Epithelial cell of proximal tubule (primary cell): ENCODE results near the gene RALGPS1. TPM values are rescaled to one million over a fixed set of nuclear protein-coding genes. Genes with fewer than 3 reads are reported as not detected.

ENCODE experiments used
- DNase-seq: peaks from one replicate; pipeline ENCODE4 v3.0.0-alpha.2; 2011; ENCODE audit warnings: low read depth
- H3K4me3 ChIP-seq: 2 replicates; pipeline ENCODE4 v1.5.1; 2011; ENCODE audit warnings: low read depth, mild to moderate bottlenecking, low read length
- total RNA-seq: library from RNA; depleted of rRNA; stranded (reverse); fragments of >200 nt; gene quantifications from 2 replicates; pipeline ENCODE4 v1.2.3, GENCODE V29; 2015
- TF ChIP-seq, protein P1 (sequence below): conservative IDR thresholded peaks from 2 replicates; pipeline ENCODE4 v1.5.1; 2012; ENCODE audit warnings: low read depth, mild to moderate bottlenecking, low read length

The RALGPS1 gene
- total RNA-seq, 1 donor from 2014 or later: 4.0 TPM

- DNase-seq: no peak
- TF ChIP-seq, protein P1, sequence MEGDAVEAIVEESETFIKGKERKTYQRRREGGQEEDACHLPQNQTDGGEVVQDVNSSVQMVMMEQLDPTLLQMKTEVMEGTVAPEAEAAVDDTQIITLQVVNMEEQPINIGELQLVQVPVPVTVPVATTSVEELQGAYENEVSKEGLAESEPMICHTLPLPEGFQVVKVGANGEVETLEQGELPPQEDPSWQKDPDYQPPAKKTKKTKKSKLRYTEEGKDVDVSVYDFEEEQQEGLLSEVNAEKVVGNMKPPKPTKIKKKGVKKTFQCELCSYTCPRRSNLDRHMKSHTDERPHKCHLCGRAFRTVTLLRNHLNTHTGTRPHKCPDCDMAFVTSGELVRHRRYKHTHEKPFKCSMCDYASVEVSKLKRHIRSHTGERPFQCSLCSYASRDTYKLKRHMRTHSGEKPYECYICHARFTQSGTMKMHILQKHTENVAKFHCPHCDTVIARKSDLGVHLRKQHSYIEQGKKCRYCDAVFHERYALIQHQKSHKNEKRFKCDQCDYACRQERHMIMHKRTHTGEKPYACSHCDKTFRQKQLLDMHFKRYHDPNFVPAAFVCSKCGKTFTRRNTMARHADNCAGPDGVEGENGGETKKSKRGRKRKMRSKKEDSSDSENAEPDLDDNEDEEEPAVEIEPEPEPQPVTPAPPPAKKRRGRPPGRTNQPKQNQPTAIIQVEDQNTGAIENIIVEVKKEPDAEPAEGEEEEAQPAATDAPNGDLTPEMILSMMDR: no peak
- no peak overlapping the region for H3K4me3 ChIP-seq
Observed at GRCh38 chr9:126886034-126886822, 28.4 kb upstream of the RALGPS1 start.

DNA sequence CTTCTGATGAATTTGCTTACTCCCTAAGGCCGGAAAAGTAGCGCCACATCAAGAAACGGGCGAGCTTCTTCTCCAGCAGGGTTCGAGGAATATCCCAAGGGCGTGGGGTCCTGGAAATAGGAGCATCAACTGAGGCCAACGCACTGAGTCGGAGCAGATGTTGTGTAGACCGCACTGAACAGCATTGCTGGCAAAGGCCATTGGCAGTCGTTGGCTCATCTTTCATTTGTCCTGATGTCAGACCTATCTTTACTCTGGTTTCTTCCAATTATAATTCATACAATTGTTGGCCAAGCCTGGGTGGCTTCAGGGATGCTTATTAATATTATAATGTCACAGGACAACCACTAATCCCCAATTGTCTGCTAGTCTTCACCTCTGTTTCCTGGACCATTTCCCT lies 27.7 kb upstream of the RALGPS1 start:
- TF ChIP-seq, protein P1: no peak
- H3K4me3 ChIP-seq: no peak overlapping the region
- DNase-seq: no peak

DNA sequence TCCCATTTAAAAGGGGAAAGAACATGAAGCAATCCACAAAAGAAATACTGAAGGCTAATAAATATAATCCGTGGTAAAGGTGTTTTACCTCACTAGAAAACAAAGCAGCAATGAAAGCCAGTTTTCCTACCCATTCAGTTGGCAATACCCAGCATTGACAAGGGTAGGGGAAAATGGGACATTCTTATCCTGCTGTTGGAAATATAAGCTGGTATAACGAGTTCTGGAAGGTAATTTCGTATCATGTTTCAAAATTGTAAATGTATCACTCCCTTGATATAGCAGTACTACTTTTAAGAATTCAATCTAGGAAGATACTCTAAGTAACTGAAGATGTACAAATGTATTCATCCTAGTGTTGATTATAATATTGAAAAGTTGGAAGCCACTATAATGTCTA lies 22.9 kb upstream of the RALGPS1 start:
- TF ChIP-seq, protein P1: no peak
- no peak overlapping the region for H3K4me3 ChIP-seq
- no peak for DNase-seq

DNA sequence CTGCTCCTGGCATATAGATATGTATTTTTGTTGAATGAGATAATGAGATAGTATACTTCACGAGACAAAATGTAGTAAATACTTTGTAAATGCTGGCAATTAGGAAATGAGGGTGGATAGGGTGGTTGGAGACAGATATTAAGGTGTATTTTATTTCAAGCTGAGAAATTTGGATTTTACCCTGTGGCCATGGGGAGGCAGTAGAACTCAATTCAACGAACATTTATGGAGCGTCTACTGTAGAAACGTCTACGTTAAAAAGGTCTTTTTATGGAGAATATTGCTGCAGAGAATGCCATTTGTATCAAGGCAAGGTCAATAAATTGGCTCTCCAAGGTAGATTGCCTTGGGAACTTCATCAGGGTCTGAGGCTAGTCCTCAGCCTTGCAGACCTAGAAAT lies 21.5 kb upstream of the RALGPS1 start:
- TF ChIP-seq, protein P1: peak; percentile 63
- DNase-seq: no peak
- H3K4me3 ChIP-seq: no peak overlapping the region

GRCh38 chr9:126894052-126894603 lies 20.5 kb upstream of the RALGPS1 start:
- TF ChIP-seq, protein P1: no peak
- no peak overlapping the region for H3K4me3 ChIP-seq
- no peak for DNase-seq

GRCh38 chr9:126902210-126902609 lies 12.4 kb upstream of the RALGPS1 start:
- H3K4me3 ChIP-seq: no peak overlapping the region
- no peak for DNase-seq
- TF ChIP-seq, protein P1: no peak

- H3K4me3 ChIP-seq: no peak overlapping the region
- TF ChIP-seq, protein P1: no peak
- DNase-seq: no peak
Observed at GRCh38 chr9:126904586-126904985, 10.0 kb upstream of the RALGPS1 start.
